B cell (primary cell): ENCODE results near the gene ACTMAP. TPM values are rescaled to one million over a fixed set of nuclear protein-coding genes. Genes with fewer than 3 reads are reported as not detected.

Experiments
- ATAC-seq: fragments of 200-7000 bp; cut with Tn5 transposase; one replicate; pipeline ENCODE4 v1.10.0; 2021; ENCODE audit warnings: low read depth, mild to moderate bottlenecking, moderate number of reproducible peaks, moderate library complexity
- CTCF ChIA-PET: fragments of 350-600 bp; sonication (Branson Sonifier 250); formaldehyde crosslinking; loops from one replicate; lab custom pipeline; 2021; ENCODE audit warnings: antibody characterized with exemption, inconsistent platforms; lab: Charles Lee
- POLR2A ChIA-PET: fragments of 350-600 bp; sonication (Branson Sonifier 250); formaldehyde crosslinking; loops from one replicate; lab custom pipeline; 2021; ENCODE audit warnings: antibody characterized with exemption; lab: Charles Lee
- DNase-seq: peaks from one replicate; pipeline ENCODE4 v3.0.0; 2013
- H2AFZ ChIP-seq: 2 replicates; pipeline ENCODE4 v1.6.1; 2012; ENCODE audit warnings: mild to moderate bottlenecking, low read depth, low read length; ENCODE audit not compliant: insufficient read depth, poor library complexity, severe bottlenecking
- H3K27ac ChIP-seq, 2 donors: 1 replicate in 1 of 2; 2 replicates in 1 of 2; pipeline ENCODE4 v1.5.1; 2012 to 2013; ENCODE audit warnings: low read length in 2 of 2, mild to moderate bottlenecking in 2 of 2, moderate library complexity in 1 of 2
- H3K27me3 ChIP-seq, 4 experiments: fragments of 200-600 bp in 1 of 4; sonication (generic) in 1 of 4; replicated peaks in 1 of 4; 1 replicate in 2 of 4; 2 replicates in 2 of 4; pipeline versions ENCODE4 v1.6.1 to v1.7.0; 2013 to 2016; ENCODE audit warnings: low read length in 3 of 4, mild to moderate bottlenecking in 2 of 4, mixed read lengths in 1 of 4, moderate library complexity in 1 of 4; ENCODE audit not compliant: insufficient read depth in 4 of 4, control insufficient read depth in 3 of 4; ENCODE audit errors: control extremely low read depth in 1 of 4
- H3K36me3 ChIP-seq, 2 experiments: replicated peaks in 1 of 2; 1 replicate in 1 of 2; 2 replicates in 1 of 2; pipeline versions ENCODE4 v1.6.1 to v1.7.1; 2013; ENCODE audit warnings: low read length in 1 of 2; ENCODE audit not compliant: insufficient read depth in 2 of 2, control insufficient read depth in 1 of 2; ENCODE audit errors: control extremely low read depth in 1 of 2, extremely low read depth in 1 of 2
- H3K4me1 ChIP-seq, 2 donors: fragments of 200-600 bp in 1 of 2; sonication (generic) in 1 of 2; 1 replicate in 1 of 2; 2 replicates in 1 of 2; pipeline versions ENCODE4 v1.5.1 to v1.6.1; 2013 to 2017; ENCODE audit warnings: low read length in 2 of 2; ENCODE audit not compliant: control insufficient read depth in 2 of 2, insufficient read depth in 2 of 2
- H3K4me2 ChIP-seq: replicated peaks from 2 replicates; pipeline ENCODE3; 2012; ENCODE audit warnings: mild to moderate bottlenecking, low read depth, low read length; ENCODE audit not compliant: poor library complexity, severe bottlenecking
- H3K4me3 ChIP-seq, 5 experiments: fragments of 200-600 bp in 1 of 5; sonication (generic) in 1 of 5; 1 replicate in 3 of 5; 2 replicates in 2 of 5; pipeline versions ENCODE4 v1.5.1 to v1.7.0; 2011 to 2016; ENCODE audit warnings: low read length in 4 of 5, mild to moderate bottlenecking in 4 of 5, low read depth in 2 of 5, control low read depth in 1 of 5, moderate library complexity in 1 of 5; ENCODE audit not compliant: insufficient read depth in 1 of 5; ENCODE audit errors: control extremely low read depth in 1 of 5, extremely low read depth in 1 of 5
- H3K79me2 ChIP-seq: fragments of 200-600 bp; sonication (generic); one replicate; pipeline ENCODE4 v1.6.0; 2016; ENCODE audit warnings: low read length; ENCODE audit not compliant: control insufficient read depth, insufficient read depth
- H3K9ac ChIP-seq: fragments of 200-600 bp; sonication (generic); 2 replicates; pipeline ENCODE4 v1.6.1; 2017; ENCODE audit warnings: mild to moderate bottlenecking, low read length, moderate library complexity
- H3K9me3 ChIP-seq, 3 donors: one replicate each; pipeline versions ENCODE4 v1.6.1 to v1.7.1; 2013; ENCODE audit warnings: low read length in 2 of 3; ENCODE audit not compliant: control insufficient read depth in 2 of 3, insufficient read depth in 1 of 3; ENCODE audit errors: control extremely low read depth in 1 of 3
- H4K20me1 ChIP-seq: 2 replicates; pipeline ENCODE4 v1.6.0; 2012; ENCODE audit warnings: mild to moderate bottlenecking, low read length; ENCODE audit not compliant: insufficient read depth, control insufficient read depth, poor library complexity, severe bottlenecking
- H3K27ac Mint-ChIP-seq: one replicate; pipeline ENCODE4 v1.8.0; 2021; ENCODE audit warnings: mixed read lengths
- H3K27me3 Mint-ChIP-seq: one replicate; pipeline ENCODE4 v1.8.0; 2021; ENCODE audit warnings: mixed read lengths
- H3K4me1 Mint-ChIP-seq: one replicate; pipeline ENCODE4 v1.8.0; 2021; ENCODE audit warnings: mixed read lengths
- H3K4me3 Mint-ChIP-seq: one replicate; pipeline ENCODE4 v1.8.0; 2021; ENCODE audit warnings: mixed read lengths
- H3K9me3 Mint-ChIP-seq: one replicate; pipeline ENCODE4 v1.8.0; 2022; ENCODE audit warnings: mixed read lengths; ENCODE audit not compliant: insufficient read depth
- EZH2 ChIP-seq: IDR thresholded peaks from 2 replicates; pipeline ENCODE4 v1.6.1; 2012; ENCODE audit warnings: borderline replicate concordance, low read depth, mild to moderate bottlenecking, moderate library complexity, low read length; ENCODE audit not compliant: insufficient read depth, poor library complexity, severe bottlenecking
- WGBS: methylation state at CpG from one replicate; pipeline ENCODE4 v1.1.5; 2013; ENCODE audit warnings: missing lambda C conversion rate; ENCODE audit not compliant: insufficient coverage; 5-methylcytosine and 5-hydroxymethylcytosine counted together
- intact Hi-C: fragments of 100-400 bp; cut with micrococcal nuclease; formaldehyde crosslinking; loops from one replicate; pipeline ENCODE4 v1.10.0; 2022
- polyA plus RNA-seq: library from polyadenylated mRNA; depleted of rRNA; stranded (reverse); fragments of >200 nt; gene quantifications from 2 replicates; pipeline ENCODE4 v1.2.3, GENCODE V29; 2012
- total RNA-seq, 2 donors: library from RNA; stranded (reverse); fragments of 120-200 nt in 1 of 2; gene quantifications; 1 replicate in 1 of 2; 2 replicates in 1 of 2; pipeline versions ENCODE4 v1.2.3 to v1.2.4, GENCODE V29; 2013 to 2022
- TF ChIP-seq, protein P1 (sequence below): fragments of 200-600 bp; IDR thresholded peaks from one replicate; pipeline ENCODE4 v1.8.0; 2022; ENCODE audit warnings: antibody characterized with exemption, mild to moderate bottlenecking

The ACTMAP gene
- total and polyA plus RNA-seq, 2 donors (not counting 1 experiment from before 2014, with no cell fraction given) = 7.7 to 10.2 TPM

DNA sequence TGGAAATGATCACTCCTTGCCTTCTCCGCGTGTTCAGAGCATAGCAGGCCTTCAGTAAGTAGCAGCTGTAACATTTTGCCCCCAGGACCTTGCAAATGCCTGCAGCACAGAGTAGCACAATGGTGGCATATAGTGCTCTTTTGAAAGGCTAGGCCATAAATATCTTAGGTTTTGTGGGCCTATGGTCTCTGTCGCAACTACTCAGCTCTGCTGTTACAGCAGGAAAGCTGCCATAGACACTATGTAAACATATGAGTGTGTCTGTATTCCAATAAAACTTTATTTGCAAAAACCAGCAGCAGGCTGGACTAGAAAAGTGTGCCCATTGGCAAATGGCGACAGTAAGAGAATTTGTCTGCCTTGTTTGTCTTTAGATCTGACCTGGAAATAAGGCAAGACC, 24.0 kb downstream of the ACTMAP start:
- H3K4me2 ChIP-seq = no peak overlapping the region
- Mint-ChIP-seq H3K9me3 (no peaks in the 10 kb centered on the region), H3K27ac (no peak overlapping the region), H3K27me3 (no peaks in the 10 kb centered on the region), H3K4me1 (peaks cover 14% of the 10 kb centered on the region), H3K4me3 (no peak overlapping the region)
- H3K4me1 ChIP-seq = no peaks in the 10 kb centered on the region
- DNase-seq = no peak
- no CpG with 5 or more reads among the region's 4 CpGs for WGBS
- H3K79me2 ChIP-seq = peaks cover 27% of the 10 kb centered on the region
- intact Hi-C loops = no loop called here
- no peak overlapping the region for H2AFZ ChIP-seq
- no peak overlapping the region for H3K9ac ChIP-seq
- H4K20me1 ChIP-seq = peaks cover 14% of the 10 kb centered on the region
- peaks cover 0 to 46% of the 10 kb centered on the region in 2 experiments for H3K36me3 ChIP-seq
- ATAC-seq = no peak
- no peaks in the 10 kb centered on the region for H3K27me3 ChIP-seq
- ChIA-PET POLR2A (no interaction called here), CTCF (no interaction called here)
- peaks cover 0 to 3% (median 0%) of the 10 kb centered on the region in 3 donors for H3K9me3 ChIP-seq
- no peak overlapping the region for H3K4me3 ChIP-seq
- TF ChIP-seq EZH2 = no peak
- H3K27ac ChIP-seq = no peak overlapping the region

DNA sequence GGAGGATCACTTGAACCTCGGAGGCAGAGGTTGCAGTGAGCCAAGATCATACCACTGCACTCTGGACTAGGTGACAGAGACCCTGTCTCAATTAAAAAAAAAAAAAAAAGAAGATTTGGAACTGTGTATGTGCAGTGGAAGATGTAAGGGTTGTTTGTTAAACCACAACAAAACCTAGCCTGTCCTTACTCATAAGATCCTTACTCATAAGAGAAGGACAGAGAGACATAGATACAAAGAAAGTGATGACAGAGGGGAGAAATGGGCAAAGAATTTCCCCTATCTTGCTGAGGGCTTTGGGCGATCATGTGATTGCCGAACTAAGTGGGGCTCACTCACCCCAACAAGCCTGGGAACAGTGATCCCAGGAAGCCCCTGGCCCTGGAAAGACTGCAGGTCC, 25.4 kb downstream of the ACTMAP start:
- Mint-ChIP-seq H3K4me1 (peaks cover 25% of the 10 kb centered on the region), H3K9me3 (no peaks in the 10 kb centered on the region), H3K27ac (no peak overlapping the region), H3K27me3 (no peaks in the 10 kb centered on the region), H3K4me3 (no peak overlapping the region)
- DNase-seq (no peak), ATAC-seq (no peak)
- ChIA-PET POLR2A (no interaction called here), CTCF (no interaction called here)
- no peak overlapping the region for H2AFZ ChIP-seq
- peaks cover 0 to 3% (median 0%) of the 10 kb centered on the region in 3 donors for H3K9me3 ChIP-seq
- peaks cover 0 to 37% of the 10 kb centered on the region in 2 experiments for H3K36me3 ChIP-seq
- no peaks in the 10 kb centered on the region for H3K27me3 ChIP-seq
- peaks cover under 1 to 9% of the 10 kb centered on the region in 2 donors for H3K4me1 ChIP-seq
- H3K9ac ChIP-seq = no peak overlapping the region
- H3K27ac ChIP-seq = no peak overlapping the region
- intact Hi-C loops = no loop called here
- H3K4me3 ChIP-seq = no peak overlapping the region
- H3K4me2 ChIP-seq = no peak overlapping the region
- peaks cover 14% of the 10 kb centered on the region for H4K20me1 ChIP-seq
- WGBS = 100% methylated on average over 3 of the region's 3 CpGs
- TF ChIP-seq, protein P1, sequence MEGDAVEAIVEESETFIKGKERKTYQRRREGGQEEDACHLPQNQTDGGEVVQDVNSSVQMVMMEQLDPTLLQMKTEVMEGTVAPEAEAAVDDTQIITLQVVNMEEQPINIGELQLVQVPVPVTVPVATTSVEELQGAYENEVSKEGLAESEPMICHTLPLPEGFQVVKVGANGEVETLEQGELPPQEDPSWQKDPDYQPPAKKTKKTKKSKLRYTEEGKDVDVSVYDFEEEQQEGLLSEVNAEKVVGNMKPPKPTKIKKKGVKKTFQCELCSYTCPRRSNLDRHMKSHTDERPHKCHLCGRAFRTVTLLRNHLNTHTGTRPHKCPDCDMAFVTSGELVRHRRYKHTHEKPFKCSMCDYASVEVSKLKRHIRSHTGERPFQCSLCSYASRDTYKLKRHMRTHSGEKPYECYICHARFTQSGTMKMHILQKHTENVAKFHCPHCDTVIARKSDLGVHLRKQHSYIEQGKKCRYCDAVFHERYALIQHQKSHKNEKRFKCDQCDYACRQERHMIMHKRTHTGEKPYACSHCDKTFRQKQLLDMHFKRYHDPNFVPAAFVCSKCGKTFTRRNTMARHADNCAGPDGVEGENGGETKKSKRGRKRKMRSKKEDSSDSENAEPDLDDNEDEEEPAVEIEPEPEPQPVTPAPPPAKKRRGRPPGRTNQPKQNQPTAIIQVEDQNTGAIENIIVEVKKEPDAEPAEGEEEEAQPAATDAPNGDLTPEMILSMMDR = no peak
- TF ChIP-seq EZH2 = no peak
- H3K79me2 ChIP-seq = peaks cover 40% of the 10 kb centered on the region
